ENCODE data around the gene SPART. TPM values are rescaled to one million over a fixed set of nuclear protein-coding genes. Genes with fewer than 3 reads are reported as not detected.
A peak's percentile ranks its signal among the peaks of the same experiment; 100 is the strongest.

Gene SPART, protein sequence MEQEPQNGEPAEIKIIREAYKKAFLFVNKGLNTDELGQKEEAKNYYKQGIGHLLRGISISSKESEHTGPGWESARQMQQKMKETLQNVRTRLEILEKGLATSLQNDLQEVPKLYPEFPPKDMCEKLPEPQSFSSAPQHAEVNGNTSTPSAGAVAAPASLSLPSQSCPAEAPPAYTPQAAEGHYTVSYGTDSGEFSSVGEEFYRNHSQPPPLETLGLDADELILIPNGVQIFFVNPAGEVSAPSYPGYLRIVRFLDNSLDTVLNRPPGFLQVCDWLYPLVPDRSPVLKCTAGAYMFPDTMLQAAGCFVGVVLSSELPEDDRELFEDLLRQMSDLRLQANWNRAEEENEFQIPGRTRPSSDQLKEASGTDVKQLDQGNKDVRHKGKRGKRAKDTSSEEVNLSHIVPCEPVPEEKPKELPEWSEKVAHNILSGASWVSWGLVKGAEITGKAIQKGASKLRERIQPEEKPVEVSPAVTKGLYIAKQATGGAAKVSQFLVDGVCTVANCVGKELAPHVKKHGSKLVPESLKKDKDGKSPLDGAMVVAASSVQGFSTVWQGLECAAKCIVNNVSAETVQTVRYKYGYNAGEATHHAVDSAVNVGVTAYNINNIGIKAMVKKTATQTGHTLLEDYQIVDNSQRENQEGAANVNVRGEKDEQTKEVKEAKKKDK
- polyA plus RNA-seq, result 10 to 100 TPM in 2 of 3 donors, 1 to 10 TPM in 1; 7.6 to 52.0 (median 33.5) TPM

DNA sequence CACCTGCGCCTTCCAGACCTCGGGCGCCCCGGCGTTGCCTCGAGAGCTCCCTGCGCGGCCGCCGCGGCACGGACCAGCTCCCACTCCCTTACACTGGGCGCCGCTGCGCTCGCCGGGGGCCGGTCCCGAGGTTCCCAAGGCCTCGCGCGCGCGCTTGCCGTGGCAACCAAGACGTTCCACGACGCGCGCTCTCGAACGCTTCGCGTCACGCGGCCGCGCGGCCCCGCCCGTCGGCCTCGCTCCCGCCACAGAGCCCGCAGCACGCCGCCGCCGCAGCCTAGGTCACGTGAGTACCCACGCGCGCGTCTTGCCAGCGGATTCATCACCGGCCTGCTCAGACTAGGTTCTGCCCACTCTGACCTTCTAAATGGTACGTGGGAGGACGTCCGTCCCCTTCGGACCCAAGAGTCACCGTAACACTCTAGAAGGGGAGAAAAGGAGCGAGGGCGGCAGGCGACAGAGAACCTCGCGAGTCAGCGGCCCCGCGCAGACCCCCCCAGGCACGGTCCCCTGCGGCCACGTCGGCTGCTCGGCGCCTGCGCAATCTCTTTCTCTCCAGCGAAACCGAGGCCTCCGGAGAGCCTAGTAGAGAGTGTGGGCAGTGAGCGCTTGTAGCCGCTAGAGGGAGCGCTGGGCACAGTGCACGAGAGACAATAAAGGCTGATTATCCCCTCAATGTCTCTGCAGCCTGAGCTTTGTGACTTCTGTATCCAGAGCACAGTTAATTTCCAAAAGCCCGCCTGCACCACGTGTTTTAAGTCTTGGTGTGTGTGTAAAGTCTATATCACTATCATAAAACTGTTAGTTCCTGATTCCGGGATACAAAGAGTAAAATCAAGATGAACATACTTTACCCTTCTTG lies at the start of gene SPART:
TSS of gene SPART (minus strand) at position 173 of the 862 bp plus-strand sequence. CDS start 10,564 bp downstream, outside the sequence.
- peak within 1 kb of the TSS; percentile 97 for H3K27ac ChIP-seq (ENCODE audit: low read depth, low read length)
- WGBS, 3 donors, result 0 to 1% (median 0%) methylated on average over 50 to 86 of the region's 86 CpGs

- 15 to 44% (median 16%) methylated on average over 2 of the region's 2 CpGs for WGBS, 3 donors
- H3K27ac ChIP-seq (ENCODE audit: low read depth, low read length), result no peak overlapping the region
These were observed 49.1 kb upstream of the SPART start for GRCh38 chr13:36395280-36395679.

DNA sequence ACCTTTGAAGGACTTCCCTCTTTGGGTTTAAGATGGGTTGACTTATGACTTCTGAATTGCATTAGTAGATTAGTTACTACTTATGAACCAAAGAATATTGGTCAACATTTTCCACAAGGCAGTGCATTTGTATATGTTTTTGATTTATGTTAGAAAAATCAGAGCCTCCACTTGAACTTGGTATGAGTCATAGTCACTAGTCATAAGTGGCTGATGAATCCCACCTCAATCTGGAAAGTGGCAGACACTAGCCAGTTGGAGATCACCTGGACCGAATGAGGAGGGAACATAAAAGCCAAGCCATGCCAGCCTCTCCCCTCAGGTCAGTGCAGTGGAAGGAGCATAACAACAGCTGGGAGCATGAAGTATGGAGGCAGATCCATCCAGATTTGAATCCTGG lies 39.3 kb upstream of the SPART start:
- no peak overlapping the region for H3K27ac ChIP-seq (ENCODE audit: low read depth, low read length)
- 57 to 86% (median 63%) methylated on average over 1 of the region's 1 CpG for WGBS, 3 donors

DNA sequence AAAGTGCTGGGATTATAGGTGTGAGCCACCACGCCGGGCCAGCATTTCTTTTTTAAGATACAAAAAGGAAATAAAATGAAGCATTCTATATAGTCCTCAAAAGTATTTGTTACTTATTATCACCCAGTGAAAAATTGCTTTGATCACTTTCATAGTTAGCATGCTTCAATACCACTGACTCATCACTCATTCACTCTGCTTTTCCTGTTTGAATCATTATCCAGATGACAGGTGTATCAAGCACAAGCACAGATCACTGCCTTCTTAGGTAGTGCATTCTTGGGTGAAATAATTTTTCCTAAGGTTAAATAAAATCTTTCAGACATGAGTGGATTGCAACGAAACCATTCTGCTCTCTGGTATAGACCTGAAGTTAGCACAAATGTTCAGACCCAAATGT lies 35.8 kb upstream of the SPART start:
- no peak overlapping the region for H3K27ac ChIP-seq (ENCODE audit: low read depth, low read length)
- 84 to 92% (median 91%) methylated on average over 3 of the region's 3 CpGs for WGBS, 3 donors

- 36 to 76% (median 61%) methylated on average over 1 of the region's 1 CpG for whole genome bisulfite sequencing, 3 donors
- no peak overlapping the region for H3K27ac ChIP-seq (ENCODE audit: low read depth, low read length)
These were observed 31.8 kb upstream of the SPART start for GRCh38 chr13:36377826-36378468.

- H3K27ac ChIP-seq (ENCODE audit: low read depth, low read length), result no peak overlapping the region
- WGBS, 3 donors, result 58 to 93% (median 86%) methylated on average over 2 of the region's 2 CpGs
These were observed 27.9 kb upstream of the SPART start for GRCh38 chr13:36374063-36374462.

DNA sequence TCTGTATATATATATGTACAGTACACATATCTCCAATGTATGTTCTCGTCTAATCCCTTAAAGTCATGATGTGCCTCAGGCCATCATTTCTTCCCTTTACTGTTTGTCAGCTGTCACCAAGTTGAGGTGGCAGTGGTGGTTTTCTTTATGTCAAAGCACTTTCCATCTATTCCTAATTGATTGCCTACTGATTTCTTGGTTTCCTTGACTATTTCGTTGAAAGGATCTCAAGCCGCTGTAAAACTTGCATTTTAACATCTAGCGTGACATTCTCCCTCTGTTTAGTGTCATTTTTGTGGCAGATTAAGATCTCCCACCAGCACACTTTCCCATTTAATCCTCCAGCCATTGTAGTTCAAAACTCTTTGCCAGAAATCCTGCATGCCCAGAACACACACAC lies 25.0 kb upstream of the SPART start:
- WGBS, 3 donors, result 89 to 96% (median 93%) methylated on average over 4 of the region's 4 CpGs
- H3K27ac ChIP-seq (ENCODE audit: low read depth, low read length), result no peak overlapping the region

- H3K27ac ChIP-seq (ENCODE audit: low read depth, low read length), result no peak overlapping the region
- WGBS, 3 donors, result 66 to 90% (median 88%) methylated on average over 6 of the region's 6 CpGs
These were observed 23.9 kb upstream of the SPART start for GRCh38 chr13:36370108-36370429.

GRCh38 chr13:36369268-36370107 lies 23.3 kb upstream of the SPART start:
- 69 to 85% (median 80%) methylated on average over 8 of the region's 8 CpGs for WGBS, 3 donors
- H3K27ac ChIP-seq (ENCODE audit: low read depth, low read length), result no peak overlapping the region

- 68 to 73% (median 72%) methylated on average over 4 of the region's 4 CpGs for WGBS, 3 donors
These were observed 19.8 kb upstream of the SPART start for GRCh38 chr13:36366031-36366430.

GRCh38 chr13:36363366-36363863 lies 17.2 kb upstream of the SPART start:
- no peak overlapping the region for H3K27ac ChIP-seq (ENCODE audit: low read depth, low read length)

More at GRCh38 chr13:36366031-36366430, 19.8 kb upstream of the SPART start:
- no peak overlapping the region for H3K27ac ChIP-seq (ENCODE audit: low read depth, low read length)

DNA sequence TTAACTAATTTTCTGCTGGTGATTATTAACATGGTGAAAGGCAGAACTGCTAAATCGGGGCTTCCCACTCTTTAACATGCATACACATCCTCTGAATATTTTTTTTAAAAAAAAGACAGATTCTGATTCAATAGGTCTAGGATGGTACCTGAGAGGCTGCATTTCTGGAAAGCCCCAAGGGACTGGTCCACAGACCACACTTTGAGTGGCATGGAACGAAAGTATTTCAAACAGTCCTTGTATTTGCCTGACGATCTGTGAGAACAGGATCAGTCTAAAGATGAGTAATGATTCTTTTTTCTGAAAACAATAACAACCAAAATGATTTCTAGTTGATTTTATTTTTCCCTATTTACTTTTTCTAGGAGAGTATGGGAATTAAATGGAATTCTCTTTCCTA lies 16.7 kb upstream of the SPART start:
- WGBS, 3 donors, result 65 to 75% (median 66%) methylated on average over 3 of the region's 3 CpGs
- H3K27ac ChIP-seq (ENCODE audit: low read depth, low read length), result no peak overlapping the region

More at GRCh38 chr13:36363366-36363863, 17.2 kb upstream of the SPART start:
- WGBS, 3 donors, result 70 to 81% (median 76%) methylated on average over 3 of the region's 3 CpGs

DNA sequence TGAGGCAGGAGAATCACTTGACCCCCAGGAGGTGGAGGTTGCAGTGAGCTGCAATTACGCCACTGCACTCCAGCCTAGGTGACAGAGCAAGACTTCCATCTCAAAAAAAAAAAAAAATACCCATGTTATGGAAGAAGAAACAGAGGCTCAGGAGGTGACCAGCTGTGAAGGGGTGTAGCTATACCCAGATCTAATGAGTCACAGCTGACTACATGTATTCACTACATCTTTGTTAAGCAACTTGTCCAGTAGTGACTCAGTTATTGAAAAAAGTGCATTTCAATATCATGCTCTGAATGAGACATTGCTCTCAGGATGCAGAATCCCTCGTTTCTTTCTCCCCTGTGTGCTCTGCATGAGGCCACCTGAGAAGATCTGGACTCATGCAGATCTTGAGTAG lies 16.1 kb upstream of the SPART start:
- no peak overlapping the region for H3K27ac ChIP-seq (ENCODE audit: low read depth, low read length)
- 71 to 80% (median 76%) methylated on average over 2 of the region's 2 CpGs for WGBS, 3 donors

- WGBS, 3 donors, result 50 to 79% (median 62%) methylated on average over 1 of the region's 1 CpG
- H3K27ac ChIP-seq (ENCODE audit: low read depth, low read length), result no peak overlapping the region
These were observed 14.7 kb upstream of the SPART start for GRCh38 chr13:36360903-36361302.

DNA sequence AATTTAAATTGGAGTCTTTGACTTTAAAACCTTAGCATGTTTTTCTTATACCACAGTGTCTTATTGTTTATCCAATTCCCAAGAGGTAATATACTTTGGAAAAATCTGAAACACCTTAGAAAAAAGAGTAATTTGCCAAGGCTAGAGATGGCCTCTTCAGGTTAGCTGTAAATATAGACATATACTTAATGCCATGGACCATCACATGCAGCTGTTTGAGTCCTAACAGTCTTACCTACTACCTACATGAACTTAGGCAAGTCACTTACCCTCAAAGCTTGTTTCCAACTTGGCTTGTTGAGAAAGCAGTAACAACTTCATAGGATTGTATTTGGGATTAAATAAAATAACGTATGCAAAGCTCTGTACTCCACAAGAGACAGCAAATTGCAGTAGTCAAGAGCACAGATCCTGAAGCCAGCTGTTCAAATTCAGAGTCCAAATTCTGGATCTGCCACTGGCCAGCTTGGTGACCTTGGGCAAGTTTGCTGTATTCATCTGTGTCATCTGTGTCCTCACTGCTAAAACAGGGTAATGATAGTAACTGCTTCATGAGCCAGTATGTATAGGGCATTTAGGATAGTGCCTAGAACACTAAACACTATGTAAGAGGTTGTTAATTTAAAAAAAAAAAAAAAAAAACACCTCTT lies 13.2 kb upstream of the SPART start:
- 76 to 85% (median 83%) methylated on average over 1 of the region's 1 CpG for WGBS, 3 donors
- no peak overlapping the region for H3K27ac ChIP-seq (ENCODE audit: low read depth, low read length)

GRCh38 chr13:36358175-36358718 lies 12.1 kb upstream of the SPART start:
- WGBS, 3 donors, result 61 to 81% (median 75%) methylated on average over 3 of the region's 3 CpGs
- H3K27ac ChIP-seq (ENCODE audit: low read depth, low read length), result no peak overlapping the region

DNA sequence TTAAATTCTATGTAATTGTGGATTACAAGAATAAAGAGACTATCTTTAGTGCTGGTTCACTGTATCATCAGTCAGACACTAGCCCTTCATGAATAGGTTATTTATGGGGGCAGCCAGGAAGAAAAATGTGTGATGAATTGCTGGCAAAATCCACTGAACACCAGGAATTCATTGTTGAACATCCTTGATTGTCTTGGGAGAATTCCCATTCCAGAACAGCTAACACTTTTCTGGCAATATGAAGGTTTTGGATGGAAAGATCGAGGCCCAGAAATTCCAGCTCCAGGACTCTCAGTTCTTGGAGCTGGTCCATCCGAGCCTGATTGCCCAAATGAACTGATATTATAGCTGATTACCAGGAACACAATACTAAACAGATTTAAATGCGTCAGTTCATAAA lies 11.5 kb upstream of the SPART start:
- WGBS, 3 donors, result 35 to 82% (median 54%) methylated on average over 3 of the region's 3 CpGs
- H3K27ac ChIP-seq (ENCODE audit: low read depth, low read length), result no peak overlapping the region

Measured in adipose tissue (tissue), 3 donors.